HG03175 (cell line): ENCODE data around the gene PEAK3.
"Not testable (repeated sequence)": the region's sequence is repeated elsewhere in the genome, so short reads cannot be mapped to it uniquely, and the experiment has no call there.

Experiments
- ATAC-seq: cut with Tn5 transposase; IDR thresholded peaks from one replicate; pipeline ENCODE4 v1.9.1; 2021; ENCODE audit warnings: mild to moderate bottlenecking, moderate library complexity; ENCODE audit not compliant: unreplicated experiment

The PEAK3 gene

DNA sequence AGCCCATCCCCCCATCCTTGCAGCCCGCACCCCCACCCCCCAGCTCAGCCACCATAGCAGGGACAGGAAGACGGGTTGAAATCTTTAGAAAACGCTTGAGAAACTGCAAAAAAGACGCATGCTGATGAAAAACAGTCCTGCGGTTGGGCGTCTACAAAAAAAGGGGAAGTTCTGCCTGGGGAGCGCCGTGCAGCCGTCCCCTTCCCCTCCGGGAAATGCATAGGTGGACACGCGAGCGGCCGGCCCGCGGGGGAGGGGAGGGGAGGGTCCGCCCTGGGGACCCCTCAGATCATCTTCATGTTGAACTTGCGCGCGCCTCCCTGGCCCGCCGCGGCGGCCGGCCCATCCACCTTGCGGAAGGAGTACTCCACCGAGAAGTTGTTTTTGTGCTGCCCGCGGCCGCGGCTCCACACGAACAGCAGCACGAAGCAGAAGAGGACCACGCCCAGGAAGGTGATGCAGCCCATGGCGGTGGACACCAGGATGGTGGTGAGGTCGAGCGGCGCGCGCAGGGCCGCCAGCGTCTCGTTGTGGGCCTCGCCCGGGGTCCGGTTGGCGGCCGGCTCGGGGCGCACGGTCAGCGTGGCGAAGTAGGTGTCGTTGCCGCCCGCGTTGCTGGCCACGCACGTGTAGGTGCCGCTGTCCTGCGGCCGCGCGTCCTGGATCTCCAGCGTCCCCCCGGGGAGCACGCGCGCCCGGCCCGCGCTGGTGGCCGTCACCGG, 7.9 kb upstream of the PEAK3 start:
- ATAC-seq = no peak

DNA sequence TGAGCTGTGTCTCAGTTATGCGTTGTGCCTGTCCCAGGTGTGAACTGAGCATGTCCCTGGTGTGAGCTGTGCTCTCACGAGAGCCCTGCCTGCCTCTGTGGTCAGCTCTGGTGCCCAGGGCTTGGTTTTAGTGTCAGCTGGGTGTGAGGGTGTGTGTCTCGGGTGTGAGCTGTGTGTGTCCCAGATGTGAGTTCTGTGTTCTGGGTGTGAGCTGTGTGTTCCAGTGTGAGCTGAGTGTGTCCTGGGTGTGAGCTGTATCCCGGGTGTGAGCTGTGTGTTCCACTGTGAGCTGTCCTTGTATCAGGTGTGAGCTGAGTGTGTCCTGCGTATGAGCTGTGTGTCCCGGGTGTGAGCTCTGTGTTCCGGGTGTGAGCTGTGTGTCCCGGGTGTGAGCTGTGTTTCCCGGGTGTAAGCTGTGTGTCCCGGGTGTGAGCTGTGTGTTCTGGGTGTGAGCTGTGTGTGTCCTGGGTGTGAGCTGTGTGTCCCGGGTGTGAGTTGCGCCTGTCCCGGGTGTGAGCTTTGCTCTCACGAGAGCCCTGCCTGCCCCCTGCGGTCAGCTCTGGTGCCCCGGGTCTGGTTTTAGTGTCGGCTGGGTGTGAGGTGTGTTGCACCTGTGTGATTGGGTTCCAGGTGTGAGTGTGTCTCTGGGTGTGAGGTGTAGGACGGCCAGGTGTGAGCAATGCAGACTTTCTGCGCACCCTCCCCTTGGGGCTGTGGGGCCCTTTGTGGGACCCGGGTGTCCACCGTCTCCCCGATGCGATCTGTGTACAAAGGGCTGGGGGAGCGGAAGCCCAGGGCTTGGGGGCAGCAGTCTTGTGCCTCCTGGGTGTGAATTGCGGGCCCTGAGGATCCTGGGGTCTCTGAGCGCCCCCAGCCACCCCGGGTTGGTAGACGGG, 7.1 kb upstream of the PEAK3 start:
- ATAC-seq = no peak

DNA sequence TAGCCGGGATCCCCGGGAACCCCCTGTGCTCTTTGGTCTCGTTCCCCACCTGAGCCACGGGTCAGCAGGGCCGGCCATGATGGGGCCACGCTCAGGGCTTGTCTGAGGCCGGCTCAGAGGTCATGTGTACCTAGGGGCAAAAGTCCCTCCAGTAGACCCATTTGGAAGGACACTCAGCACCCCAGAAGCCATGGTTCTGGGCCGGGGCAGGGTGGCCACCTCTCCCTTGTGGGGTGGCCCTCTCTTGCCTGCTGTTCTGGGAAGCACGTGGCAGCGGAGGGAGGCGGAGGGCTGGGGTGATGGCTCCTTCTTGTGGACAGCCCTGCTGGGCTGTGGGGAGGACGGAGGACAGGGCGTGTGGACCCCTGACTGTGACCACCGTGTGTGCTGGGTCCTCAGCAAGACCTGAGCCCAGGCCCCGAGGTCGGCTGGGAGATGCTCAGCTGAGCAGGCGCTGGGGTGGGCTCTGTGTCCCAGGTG, 6.4 kb upstream of the PEAK3 start:
- ATAC-seq = no peak

DNA sequence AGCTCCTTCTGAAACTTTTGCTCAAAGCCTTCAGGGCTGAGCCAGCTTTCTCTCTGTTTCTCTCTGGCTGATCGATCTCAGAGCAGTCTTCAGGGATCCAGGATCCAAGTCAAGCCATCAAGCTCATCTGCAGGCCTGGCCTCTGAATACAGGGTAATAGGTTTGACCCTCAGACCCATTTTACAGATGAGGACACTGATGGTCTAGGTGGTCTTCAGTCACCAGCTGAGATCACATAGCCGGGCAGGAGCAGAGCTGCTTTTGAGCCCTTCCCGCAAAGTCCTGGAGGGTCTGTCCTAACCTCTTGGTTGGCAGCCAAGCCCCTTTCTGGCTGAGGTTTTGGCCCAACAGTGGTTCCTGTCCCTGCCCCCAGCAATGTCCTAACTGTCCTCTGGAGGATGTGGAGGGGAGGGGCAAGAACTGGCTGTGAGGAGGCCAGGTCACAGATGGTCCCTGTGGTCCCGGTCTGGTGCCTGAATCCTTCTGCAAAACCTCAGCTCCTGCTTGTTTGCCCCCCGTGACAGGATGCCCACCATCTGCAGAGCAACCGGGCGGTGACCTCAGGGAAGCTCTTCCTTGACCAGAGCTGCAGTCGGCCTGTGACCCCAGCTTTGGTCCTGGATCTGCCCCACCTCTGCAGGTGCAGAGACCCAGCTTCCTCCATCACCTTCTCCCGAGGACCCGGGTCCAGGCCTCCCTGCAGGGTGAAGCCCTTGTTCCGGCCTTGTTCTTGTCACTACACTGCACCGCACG, 5.8 kb upstream of the PEAK3 start:
- ATAC-seq = no peak

DNA sequence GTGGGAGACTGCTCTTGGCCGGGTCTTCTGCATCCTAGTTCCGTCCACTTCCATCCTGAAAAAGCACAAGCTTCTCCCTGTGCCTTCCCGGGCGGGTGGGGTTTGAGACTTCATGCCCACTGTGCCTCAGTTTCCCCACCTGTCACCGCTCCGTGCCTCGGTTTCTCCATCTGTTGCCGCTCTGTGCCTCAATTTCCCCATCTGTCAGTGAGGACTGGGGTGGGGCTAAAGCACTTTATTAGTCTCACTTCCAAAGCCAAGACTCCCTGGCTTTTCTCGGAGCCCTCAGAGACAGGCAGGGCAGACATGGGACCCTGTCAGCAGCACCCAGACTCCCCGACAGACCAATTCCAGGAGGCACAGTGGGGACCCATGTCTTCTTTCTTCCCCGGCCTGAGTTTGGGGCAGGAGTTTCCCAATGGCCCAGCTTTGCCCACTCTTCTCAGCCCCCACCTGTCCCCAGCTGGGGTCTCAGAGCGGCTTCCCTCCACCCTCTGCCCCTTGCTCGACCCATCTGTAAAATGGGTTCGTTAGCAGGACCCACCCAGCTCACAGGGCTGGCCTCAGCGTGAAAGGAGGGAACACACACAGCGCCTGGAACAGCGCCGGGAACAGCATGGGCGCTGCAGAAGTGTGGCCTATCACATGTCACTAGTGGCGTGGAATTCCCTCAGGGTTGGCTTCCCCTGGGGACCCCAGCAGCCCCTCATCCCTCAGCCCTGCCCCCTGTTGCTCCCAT, 4.6 kb upstream of the PEAK3 start:
- ATAC-seq = no peak

DNA sequence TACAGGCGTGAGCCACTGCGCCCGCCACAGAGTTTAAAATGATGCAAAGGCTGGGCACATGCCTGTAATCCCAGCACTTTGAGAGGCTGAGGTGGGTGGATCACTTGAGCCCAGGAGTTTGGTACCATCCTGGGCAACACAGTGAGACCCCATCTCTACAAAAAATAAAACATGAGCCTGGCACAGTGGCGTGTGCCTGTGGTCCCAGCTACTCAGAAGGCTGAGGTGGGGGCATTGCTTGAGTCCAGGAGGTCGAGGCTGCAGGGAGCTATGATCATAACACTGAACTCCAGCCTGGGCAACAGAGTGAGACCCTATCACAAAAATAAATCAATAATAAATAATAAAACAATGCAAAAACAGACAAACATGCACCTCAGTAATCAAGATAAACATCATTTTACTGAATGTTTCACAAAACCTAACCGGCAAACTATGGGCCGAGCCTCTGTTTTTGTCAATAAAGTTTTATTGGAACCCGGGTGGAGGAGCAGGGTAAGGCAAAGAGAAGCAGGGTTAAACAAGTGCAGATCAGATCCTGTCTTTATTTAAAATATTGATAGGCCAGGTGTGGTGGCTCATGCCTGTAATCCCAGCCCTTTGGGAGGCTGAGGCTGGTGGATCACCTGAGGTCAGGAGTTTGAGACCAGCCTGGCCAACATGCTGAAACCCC, 2.0 kb upstream of the PEAK3 start:
- no peak for ATAC-seq

DNA sequence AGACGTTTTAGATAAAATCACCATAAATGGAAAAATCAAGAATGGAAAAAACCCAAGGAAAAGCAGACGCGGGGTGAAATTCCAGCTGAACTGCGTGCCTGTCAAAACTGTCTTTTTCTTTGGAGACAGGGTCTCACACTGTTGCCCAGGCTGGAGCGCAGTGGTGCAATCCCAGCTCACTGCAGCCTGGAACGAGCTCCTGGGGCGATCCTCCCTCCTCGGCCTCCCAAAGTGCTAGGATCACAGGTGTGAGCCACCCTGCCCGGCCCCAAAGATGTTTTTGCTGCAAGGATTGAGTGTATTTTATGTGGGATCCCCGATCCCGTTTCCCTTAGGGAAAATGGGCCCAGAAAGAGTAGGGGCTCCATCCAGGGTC, 875 bp upstream of the PEAK3 start:
- ATAC-seq = no peak

DNA sequence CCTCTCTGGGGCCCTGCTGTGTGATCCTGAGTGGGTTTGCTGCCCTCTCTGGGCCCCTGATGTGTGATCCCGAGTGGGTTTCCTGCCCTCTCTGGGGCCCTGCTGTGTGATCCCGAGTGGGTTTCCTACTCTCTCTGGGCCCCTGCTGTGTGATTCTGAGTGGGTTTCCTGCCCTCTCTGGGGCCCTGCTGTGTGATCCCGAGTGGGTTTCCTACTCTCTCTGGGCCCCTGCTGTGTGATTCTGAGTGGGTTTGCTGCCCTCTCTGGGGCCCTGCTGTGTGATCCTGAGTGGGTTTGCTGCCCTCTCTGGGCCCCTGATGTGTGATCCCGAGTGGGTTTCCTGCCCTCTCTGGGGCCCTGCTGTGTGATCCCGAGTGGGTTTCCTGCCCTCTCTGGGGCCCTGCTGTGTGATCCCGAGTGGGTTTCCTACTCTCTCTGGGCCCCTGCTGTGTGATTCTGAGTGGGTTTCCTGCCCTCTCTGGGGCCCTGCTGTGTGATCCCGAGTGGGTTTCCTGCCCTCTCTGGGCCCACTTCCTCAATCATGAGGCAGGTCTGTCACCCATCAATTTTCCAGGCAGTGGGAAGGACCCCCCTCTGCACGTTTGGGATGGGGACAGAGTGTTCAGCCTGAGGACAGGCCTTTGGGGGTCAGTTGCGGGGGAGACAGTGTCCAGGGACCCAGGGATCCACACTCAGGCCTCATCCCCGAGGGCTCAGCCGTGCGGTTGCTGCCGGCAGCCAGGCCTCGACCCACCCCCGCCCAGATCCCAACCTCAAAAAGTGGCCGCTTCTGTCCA, 512 bp downstream of the PEAK3 start:
- ATAC-seq = not testable (repeated sequence)

DNA sequence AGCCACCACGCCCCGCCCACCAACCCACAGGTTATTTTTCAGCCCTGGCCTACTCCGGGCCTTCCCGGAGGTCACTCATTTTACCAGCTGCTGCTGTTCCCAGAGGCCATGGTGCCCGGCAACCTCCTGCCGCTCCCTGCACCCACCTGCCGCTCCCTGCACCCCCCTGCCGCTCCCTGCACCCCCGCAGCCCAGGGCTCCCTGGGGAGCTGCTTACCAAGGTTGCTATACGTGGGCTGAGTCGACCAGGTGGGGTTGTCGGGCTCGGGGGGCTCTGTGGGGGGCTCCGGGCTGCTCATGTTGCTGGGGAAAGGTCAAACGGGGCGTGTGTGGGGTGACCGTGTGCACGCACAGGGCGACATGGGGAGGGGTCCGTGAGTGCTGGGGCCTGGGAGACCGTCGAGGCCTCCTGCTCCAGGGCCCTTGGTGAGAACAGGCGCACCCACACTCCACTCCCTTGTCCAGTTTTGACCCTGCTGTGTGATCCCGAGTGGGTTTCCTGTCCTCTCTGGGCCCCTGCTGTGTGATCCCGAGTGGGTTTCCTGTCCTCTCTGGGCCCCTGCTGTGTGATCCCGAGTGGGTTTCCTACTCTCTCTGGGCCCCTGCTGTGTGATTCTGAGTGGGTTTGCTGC, 1.2 kb downstream of the PEAK3 start:
- ATAC-seq = no peak

DNA sequence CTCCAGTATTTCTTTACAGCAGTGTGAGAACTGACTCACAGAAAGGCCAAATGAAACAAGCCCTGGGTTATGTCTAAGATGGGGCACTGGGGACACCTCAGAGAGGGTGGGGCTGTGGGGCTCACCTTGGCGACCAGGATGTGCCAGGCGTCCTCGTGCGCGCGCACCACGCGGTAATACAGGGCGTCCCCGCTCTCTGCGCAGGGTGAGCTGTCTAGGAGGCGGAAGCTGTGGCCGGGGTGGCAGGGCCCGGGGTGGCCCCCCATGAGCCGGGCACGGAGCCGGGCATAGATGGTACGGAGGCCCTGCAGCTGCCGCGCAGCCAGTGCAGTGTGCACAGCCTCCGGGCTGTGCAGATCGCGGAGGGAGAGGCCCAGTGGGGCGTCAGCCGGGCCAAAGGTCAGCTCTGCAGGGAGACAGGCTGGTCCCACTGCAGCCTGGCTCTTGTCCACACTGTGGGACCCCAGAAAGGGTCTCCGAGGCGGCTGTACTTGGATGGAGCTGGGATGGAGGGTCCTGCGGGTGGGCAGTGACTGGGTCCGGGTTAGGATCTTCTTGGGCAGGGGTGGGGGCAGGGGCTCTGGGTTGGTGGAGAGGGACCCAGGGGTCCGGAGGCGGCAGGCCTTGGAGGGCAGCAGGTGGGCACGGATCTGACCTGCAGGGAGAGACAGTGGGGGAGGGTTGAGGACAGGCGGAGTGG, 3.4 kb downstream of the PEAK3 start:
- no peak for ATAC-seq

DNA sequence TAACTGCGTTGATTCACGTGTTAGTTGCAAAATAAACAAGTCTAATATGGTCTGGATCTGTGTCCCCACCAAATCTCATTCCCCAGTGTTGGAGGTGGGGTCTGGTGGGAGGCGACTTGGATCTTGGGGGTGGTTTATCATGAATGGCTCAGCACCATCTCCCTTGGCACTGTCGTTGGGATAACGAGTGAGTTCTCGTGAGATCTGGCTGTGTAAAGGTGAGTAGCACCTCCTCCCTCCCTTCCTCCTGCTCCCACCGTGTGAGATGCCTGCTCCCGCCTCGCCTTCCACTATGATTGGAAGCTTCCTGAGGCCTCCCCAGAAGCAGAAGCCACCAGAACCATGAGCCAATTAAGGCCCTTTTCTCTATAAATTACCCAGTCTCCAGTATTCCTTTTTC, 4.8 kb downstream of the PEAK3 start:
- ATAC-seq = no peak

DNA sequence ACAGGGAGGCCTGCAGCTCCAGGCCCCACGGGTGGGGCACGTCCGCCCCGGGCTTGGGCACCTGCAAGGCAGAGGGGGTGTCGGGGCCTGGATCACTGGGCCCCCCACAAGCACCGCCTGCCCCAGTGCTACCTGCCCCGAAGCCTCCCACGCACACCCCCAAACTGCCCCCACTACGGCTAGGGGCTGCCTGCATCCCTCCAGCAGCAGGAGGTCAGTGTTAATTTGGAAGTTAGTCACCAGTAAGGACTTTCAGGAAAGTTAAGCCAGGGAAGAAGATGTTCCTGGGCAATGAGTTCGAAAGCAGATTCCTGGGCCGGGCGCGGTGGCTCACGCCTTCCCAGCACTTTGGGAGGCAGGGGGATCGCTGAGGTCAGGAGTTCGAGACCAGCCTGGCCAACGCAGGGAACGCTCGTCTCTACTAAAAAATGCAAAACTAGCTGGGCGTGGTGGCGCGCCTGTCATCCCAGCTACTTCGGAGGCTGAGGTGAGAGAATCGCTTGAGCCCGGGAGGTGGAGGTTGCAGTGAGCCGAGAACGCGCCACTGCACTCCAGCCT, 5.5 kb downstream of the PEAK3 start:
- no peak for ATAC-seq

DNA sequence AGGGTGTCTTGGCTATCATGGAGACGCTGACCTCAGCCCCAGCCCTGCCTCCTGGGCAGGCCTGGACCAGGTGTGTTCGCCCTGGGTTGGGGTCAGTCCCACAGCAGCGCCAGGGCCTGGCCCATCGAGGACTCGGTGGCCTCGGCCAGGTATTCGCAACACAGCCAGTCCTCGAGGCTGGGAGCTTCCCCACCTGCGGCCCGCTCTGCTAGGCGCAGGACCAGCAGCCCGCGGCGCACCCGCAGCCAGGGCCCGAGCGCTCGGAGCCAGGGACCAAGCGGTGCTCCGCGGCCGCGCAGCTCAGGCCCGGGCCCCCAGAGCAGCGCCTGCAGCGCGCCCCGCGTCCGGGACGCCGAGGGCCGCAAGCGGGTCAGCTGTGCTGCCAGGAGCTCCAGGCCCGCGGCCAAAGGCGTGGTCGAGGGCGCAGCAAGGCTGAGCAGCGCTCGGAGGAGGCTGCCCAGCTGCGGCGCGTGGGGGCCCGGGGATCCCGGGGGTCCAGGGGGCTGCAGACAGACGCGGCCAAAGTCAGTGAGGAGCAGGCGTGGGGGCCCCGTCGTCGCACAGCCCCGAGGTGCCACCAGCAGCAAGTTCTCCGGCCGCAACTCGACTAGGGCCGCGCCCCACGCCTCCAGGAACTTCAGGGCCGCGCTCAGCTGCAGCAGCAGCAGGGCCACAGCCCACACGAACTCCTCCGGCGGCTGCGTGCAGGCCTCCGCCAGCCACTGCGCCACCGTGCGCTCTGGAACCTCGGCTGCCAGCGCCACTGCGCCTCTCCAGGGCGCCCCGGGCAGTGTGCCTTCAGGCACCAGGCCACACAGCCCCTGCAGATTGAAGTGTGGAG, 6.2 kb downstream of the PEAK3 start:
- ATAC-seq = no peak

DNA sequence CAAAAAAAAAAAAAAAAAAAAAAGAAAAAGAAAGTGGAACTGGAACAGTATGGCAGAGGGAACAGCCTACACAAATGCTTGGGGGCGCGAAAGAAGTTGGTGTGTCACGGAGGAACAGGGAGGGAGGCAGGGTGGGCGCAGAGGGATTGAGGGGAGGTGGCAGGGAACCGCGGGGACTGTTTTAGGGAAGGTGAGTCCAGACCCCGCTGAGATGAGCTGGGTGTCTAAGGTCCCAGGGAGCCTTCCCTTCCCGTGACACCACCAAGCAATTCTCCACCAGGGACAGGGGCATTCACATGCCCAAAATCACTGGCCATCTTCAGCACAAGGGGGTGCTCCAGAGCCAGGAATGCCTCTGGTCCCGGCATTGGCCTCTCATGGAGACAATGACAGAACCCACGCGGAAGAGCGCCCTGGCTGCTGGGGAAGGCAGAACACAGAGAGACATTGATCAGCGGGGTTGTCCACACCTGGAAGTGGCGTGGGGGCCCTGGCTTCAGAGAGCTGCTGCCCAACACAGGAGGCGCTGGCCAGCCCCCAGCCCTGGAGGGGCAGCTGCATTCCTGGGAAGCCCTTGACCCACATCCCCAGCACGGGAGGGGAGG, 6.9 kb downstream of the PEAK3 start:
- no peak for ATAC-seq

DNA sequence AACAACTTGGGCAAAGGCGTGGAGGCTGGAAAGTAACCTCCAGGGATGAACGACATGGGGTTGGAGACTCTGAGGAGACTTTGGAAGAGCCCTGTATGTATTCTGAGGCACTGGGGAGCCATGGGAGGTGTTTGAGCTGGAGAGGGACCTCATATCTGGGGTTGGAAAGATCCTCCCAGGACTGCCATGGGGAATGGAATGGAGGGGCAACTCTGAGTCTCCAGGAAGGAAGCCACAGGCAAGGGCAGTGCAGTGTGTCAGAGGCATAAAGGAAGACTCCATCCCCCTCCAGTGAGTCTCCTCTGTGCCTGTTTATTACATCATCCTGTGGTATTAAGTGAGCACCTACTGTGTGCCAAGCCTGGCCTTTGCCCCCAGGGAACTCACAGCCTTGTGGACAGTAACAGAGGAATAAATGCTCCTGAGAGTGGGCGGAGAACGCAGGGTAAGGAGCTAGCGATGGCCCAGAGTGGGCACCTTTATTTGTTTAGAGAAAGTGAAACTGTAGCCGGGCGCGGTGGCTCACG, 7.7 kb downstream of the PEAK3 start:
- ATAC-seq = no peak

DNA sequence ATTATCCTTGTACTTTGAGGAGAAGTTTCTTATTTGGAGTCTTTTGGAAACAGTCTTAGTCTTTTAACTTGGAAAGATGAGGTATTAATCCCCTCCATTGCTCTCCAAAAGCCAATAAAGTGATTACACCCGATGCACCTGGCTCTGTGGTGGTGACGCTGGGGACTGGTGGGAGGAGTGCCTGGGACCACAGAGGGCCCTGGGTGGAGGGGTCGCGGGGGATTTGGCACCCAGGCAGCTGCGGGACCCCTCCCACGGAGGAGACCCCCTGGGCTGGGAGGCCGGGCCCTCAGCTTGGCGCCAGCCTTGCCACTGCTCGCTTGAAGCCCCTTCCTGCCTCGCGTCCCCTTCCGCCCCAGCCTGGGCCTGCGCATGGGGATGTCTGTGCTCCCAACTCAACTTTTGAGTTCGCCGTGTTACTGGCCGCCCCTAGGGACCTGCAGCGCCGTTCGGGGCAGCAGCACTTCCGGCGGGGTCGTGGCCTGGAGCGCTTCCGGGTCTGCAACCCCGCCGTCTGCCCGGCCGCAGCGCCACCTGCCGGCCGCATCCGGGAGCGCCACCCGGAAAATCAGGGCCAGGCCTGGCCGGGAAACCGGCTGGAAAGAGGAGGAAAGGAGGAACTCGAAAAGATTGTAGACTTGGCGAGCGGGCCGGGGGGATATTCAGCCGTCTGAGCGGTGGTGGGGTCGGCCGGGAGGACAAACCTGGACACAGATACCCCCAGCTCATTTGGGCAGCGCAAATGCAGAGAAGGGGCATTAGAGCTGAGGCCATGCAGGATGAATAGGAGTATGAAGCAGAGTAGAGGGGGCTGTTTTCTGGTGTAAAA, 8.4 kb downstream of the PEAK3 start:
- ATAC-seq = no peak
